H9 (cell line): ENCODE results near the gene TTC21B. TPM values are rescaled to one million over a fixed set of nuclear protein-coding genes. Genes with fewer than 3 reads are reported as not detected.

Experiments used
- DNase-seq: peaks from one replicate; pipeline ENCODE4 v3.0.0-alpha.2; 2017
- H2AFZ ChIP-seq: one replicate; pipeline ENCODE4 v1.6.1; 2013; ENCODE audit warnings: mild to moderate bottlenecking, low read length, control low read depth, moderate library complexity
- H2AK5ac ChIP-seq: 2 replicates; pipeline ENCODE4 v1.6.1; 2013; ENCODE audit warnings: low read length, control low read depth, mixed read lengths; ENCODE audit not compliant: insufficient read length
- H2BK120ac ChIP-seq: one replicate; pipeline ENCODE4 v1.6.1; 2013; ENCODE audit warnings: low read depth, mild to moderate bottlenecking, low read length, control low read depth, inconsistent platforms; ENCODE audit not compliant: poor library complexity, severe bottlenecking
- H2BK12ac ChIP-seq: 2 replicates; pipeline ENCODE4 v1.6.1; 2013; ENCODE audit warnings: low read length, control low read depth, mixed read lengths, low read depth; ENCODE audit not compliant: insufficient read length
- H2BK15ac ChIP-seq: 2 replicates; pipeline ENCODE4 v1.6.1; 2013; ENCODE audit warnings: low read depth, low read length, control low read depth
- H2BK20ac ChIP-seq: one replicate; pipeline ENCODE4 v1.6.1; 2013; ENCODE audit warnings: low read depth, mild to moderate bottlenecking, low read length, control low read depth, inconsistent platforms; ENCODE audit not compliant: poor library complexity, severe bottlenecking
- H2BK5ac ChIP-seq: 2 replicates; pipeline ENCODE4 v1.6.1; 2013; ENCODE audit warnings: low read length, control low read depth, mixed read lengths; ENCODE audit not compliant: insufficient read length
- H3K14ac ChIP-seq: 2 replicates; pipeline ENCODE4 v1.6.1; 2013; ENCODE audit warnings: low read length, control low read depth; ENCODE audit not compliant: insufficient read depth
- H3K18ac ChIP-seq: 2 replicates; pipeline ENCODE4 v1.6.1; 2013; ENCODE audit warnings: low read depth, mild to moderate bottlenecking, mixed read lengths, low read length, control low read depth; ENCODE audit not compliant: insufficient read length
- H3K23ac ChIP-seq: 2 replicates; pipeline ENCODE4 v1.6.1; 2013; ENCODE audit warnings: low read length, control low read depth, mixed read lengths, low read depth; ENCODE audit not compliant: insufficient read length
- H3K23me2 ChIP-seq: 2 replicates; pipeline ENCODE4 v1.6.1; 2013; ENCODE audit warnings: low read depth, mild to moderate bottlenecking, mixed read lengths, low read length, control low read depth; ENCODE audit not compliant: insufficient read length, poor library complexity, severe bottlenecking
- H3K27ac ChIP-seq: 2 replicates; pipeline ENCODE4 v1.5.1; 2013; ENCODE audit warnings: low read length, control low read depth, mixed read lengths, low read depth; ENCODE audit not compliant: insufficient read length
- H3K27me3 ChIP-seq: 2 replicates; pipeline ENCODE4 v1.6.1; 2013; ENCODE audit warnings: low read length, control low read depth, inconsistent platforms; ENCODE audit not compliant: insufficient read depth
- H3K4ac ChIP-seq: 2 replicates; pipeline ENCODE4 v1.6.1; 2013; ENCODE audit warnings: low read depth, mild to moderate bottlenecking, control low read depth, inconsistent platforms, low read length, moderate library complexity
- H3K4me1 ChIP-seq: 2 replicates; pipeline ENCODE4 v1.6.1; 2013; ENCODE audit warnings: low read length, control low read depth, inconsistent platforms; ENCODE audit not compliant: insufficient read depth
- H3K4me2 ChIP-seq: 2 replicates; pipeline ENCODE4 v1.6.1; 2013; ENCODE audit warnings: low read length, control low read depth, mixed read lengths; ENCODE audit not compliant: insufficient read length, insufficient read depth
- H3K56ac ChIP-seq: 2 replicates; pipeline ENCODE4 v1.6.1; 2013; ENCODE audit warnings: low read depth, mild to moderate bottlenecking, mixed read lengths, low read length, control low read depth; ENCODE audit not compliant: insufficient read length
- H3K79me1 ChIP-seq: 2 replicates; pipeline ENCODE4 v1.6.1; 2013; ENCODE audit warnings: low read depth, mild to moderate bottlenecking, moderate library complexity, low read length, control low read depth, inconsistent platforms; ENCODE audit not compliant: insufficient read depth, poor library complexity, severe bottlenecking
- H3K79me2 ChIP-seq: 2 replicates; pipeline ENCODE4 v1.6.1; 2013; ENCODE audit warnings: low read length, control low read depth, inconsistent platforms; ENCODE audit not compliant: insufficient read depth
- H3K9ac ChIP-seq: 2 replicates; pipeline ENCODE4 v1.6.1; 2013; ENCODE audit warnings: low read length, control low read depth, mixed read lengths; ENCODE audit not compliant: insufficient read length; ENCODE audit errors: extremely low read depth
- H3K9me3 ChIP-seq: one replicate; pipeline ENCODE4 v1.6.1; 2013; ENCODE audit warnings: low read depth, low read length, inconsistent platforms; ENCODE audit not compliant: control insufficient read depth
- H3T11ph ChIP-seq: one replicate; pipeline ENCODE4 v1.6.1; 2013; ENCODE audit warnings: mild to moderate bottlenecking, low read length, control low read depth, inconsistent platforms
- H4K20me1 ChIP-seq: one replicate; pipeline ENCODE4 v1.6.1; 2013; ENCODE audit not compliant: control insufficient read depth, insufficient read length, insufficient read depth
- H4K5ac ChIP-seq: 2 replicates; pipeline ENCODE4 v1.6.1; 2013; ENCODE audit warnings: low read depth, mild to moderate bottlenecking, mixed read lengths, low read length, control low read depth; ENCODE audit not compliant: insufficient read length
- H4K8ac ChIP-seq: replicated peaks from 2 replicates; pipeline ENCODE4 v1.6.1; 2013; ENCODE audit warnings: low read length, control low read depth, mixed read lengths, low read depth; ENCODE audit not compliant: insufficient read length
- H4K91ac ChIP-seq: 2 replicates; pipeline ENCODE4 v1.6.1; 2013; ENCODE audit warnings: low read depth, mild to moderate bottlenecking, moderate library complexity, mixed read lengths, low read length, control low read depth; ENCODE audit not compliant: insufficient read length
- H3K27ac Mint-ChIP-seq, 3 experiments: 2 replicates in 2 of 3; 3 replicates in 1 of 3; pipeline ENCODE4 v1.8.0; 2020 to 2021; ENCODE audit warnings: mixed read lengths in 3 of 3, mild to moderate bottlenecking in 1 of 3, moderate library complexity in 1 of 3
- H3K27me3 Mint-ChIP-seq: 2 replicates; pipeline ENCODE4 v1.8.0; 2021; ENCODE audit warnings: low read depth, mild to moderate bottlenecking, moderate library complexity, mixed read lengths
- H3K36me3 Mint-ChIP-seq, 3 experiments: 2 replicates in 2 of 3; 3 replicates in 1 of 3; pipeline ENCODE4 v1.8.0; 2020 to 2021; ENCODE audit warnings: low read depth in 3 of 3, mixed read lengths in 3 of 3; ENCODE audit not compliant: insufficient read depth in 1 of 3
- H3K4me1 Mint-ChIP-seq, 2 experiments: 2 replicates each; pipeline ENCODE4 v1.8.0; 2020; ENCODE audit warnings: mixed read lengths in 2 of 2
- H3K4me3 Mint-ChIP-seq, 2 experiments: 2 replicates in 1 of 2; 3 replicates in 1 of 2; pipeline ENCODE4 v1.8.0; 2020 to 2021; ENCODE audit warnings: mild to moderate bottlenecking in 2 of 2, mixed read lengths in 2 of 2, moderate library complexity in 1 of 2
- H3K9me3 Mint-ChIP-seq, 2 experiments: 2 replicates in 1 of 2; 3 replicates in 1 of 2; pipeline ENCODE4 v1.8.0; 2020; ENCODE audit warnings: mild to moderate bottlenecking in 2 of 2, mixed read lengths in 2 of 2, moderate library complexity in 1 of 2
- CTCF ChIP-seq: fragments of 200-600 bp; sonication (generic); conservative IDR thresholded peaks from 3 replicates; pipeline ENCODE4 v1.8.0; 2021; ENCODE audit warnings: antibody characterized with exemption, mild to moderate bottlenecking
- WGBS: extraction: QIAGEN DNeasy Blood & Tissue Kit; methylation state at CpG from one replicate; pipeline ENCODE4 v1.1.7; 2013; ENCODE audit warnings: missing lambda C conversion rate, low lambda C conversion rate, mixed read lengths; ENCODE audit not compliant: insufficient read length; ENCODE audit errors: extremely low coverage; 5-methylcytosine and 5-hydroxymethylcytosine counted together
- total RNA-seq: library from RNA; stranded (reverse); gene quantifications from 2 replicates; pipeline ENCODE4 v1.2.1, GENCODE V29; 2021

Gene TTC21B
- total RNA-seq, 1 experiment from 2014 or later, result 16.6 TPM

DNA sequence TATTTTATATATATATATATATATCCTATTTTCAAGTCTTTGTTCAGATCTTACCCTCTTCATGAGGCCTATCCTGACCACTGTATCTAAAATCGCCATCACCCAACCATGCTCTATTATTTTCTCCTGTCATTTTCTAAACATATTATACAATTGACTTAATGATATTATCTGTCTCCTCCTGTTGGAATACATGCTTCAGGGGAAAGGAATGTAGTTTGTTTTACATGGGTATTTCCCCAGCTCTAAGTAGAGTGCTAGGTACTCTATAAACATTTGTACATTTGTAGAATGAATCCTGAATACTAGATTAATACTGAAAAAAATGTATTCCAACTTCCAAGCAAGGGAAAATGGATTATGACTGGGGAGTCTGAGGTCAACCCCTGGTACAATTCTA is 26.2 kb downstream of the TTC21B start:
- Histone ChIP-seq H2BK20ac (no peak overlapping the region), H4K8ac (no peak overlapping the region), H4K91ac (no peak overlapping the region), H4K5ac (no peak overlapping the region), H3T11ph (no peak overlapping the region), H3K27me3 (no peaks in the 10 kb centered on the region), H2BK120ac (no peak overlapping the region), H3K27ac (no peak overlapping the region), H4K20me1 (no peaks in the 10 kb centered on the region), H3K9ac (no peak overlapping the region), H3K18ac (no peak overlapping the region), H3K23ac (no peak overlapping the region), H3K79me2 (no peaks in the 10 kb centered on the region), H2BK12ac (no peak overlapping the region), H2AFZ (no peak overlapping the region), H3K4me1 (no peaks in the 10 kb centered on the region), H3K23me2 (no peaks in the 10 kb centered on the region), H3K56ac (no peak overlapping the region), H3K79me1 (no peaks in the 10 kb centered on the region), H3K4me2 (no peak overlapping the region), H2BK15ac (no peak overlapping the region), H2BK5ac (no peak overlapping the region), H2AK5ac (no peak overlapping the region), H3K9me3 (no peaks in the 10 kb centered on the region), H3K14ac (no peak overlapping the region), H3K4ac (no peak overlapping the region)
- Mint-ChIP-seq H3K9me3 (no peaks in the 10 kb centered on the region), H3K36me3 (peaks cover 6 to 42% (median 36%) of the 10 kb centered on the region in 3 experiments; a peak in 6 of 7 replicates), H3K4me3 (no peak overlapping the region), H3K4me1 (no peaks in the 10 kb centered on the region), H3K27ac (no peak overlapping the region), H3K27me3 (no peaks in the 10 kb centered on the region)
- DNase-seq, result no peak
- no CpG with 5 or more reads among the region's 1 CpG for WGBS
- TF ChIP-seq CTCF, result no peak
